Ovary (tissue), 9 donors: ENCODE results near the gene CYP2D6. TPM values are rescaled to one million over a fixed set of nuclear protein-coding genes. Genes with fewer than 3 reads are reported as not detected.
"Not testable (repeated sequence)": the region's sequence is repeated elsewhere in the genome, so short reads cannot be mapped to it uniquely, and the experiment has no call there.

Source experiments
- DNase-seq, 5 donors: peaks; one replicate each; pipeline ENCODE4 v3.0.0-alpha.2; 2019 to 2020
- H3K27ac ChIP-seq, 2 donors: fragments of 200-600 bp; one replicate each; pipeline versions ENCODE4 v1.5.1 to v1.8.0; 2019 to 2022
- H3K27me3 ChIP-seq: fragments of 200-600 bp; one replicate; pipeline ENCODE4 v1.8.0; 2022
- H3K36me3 ChIP-seq: fragments of 200-600 bp; sonication (generic); one replicate; pipeline ENCODE4 v1.5.1; 2019
- H3K4me1 ChIP-seq: one replicate; pipeline ENCODE4 v1.8.1; 2013; ENCODE audit warnings: mild to moderate bottlenecking, moderate library complexity; ENCODE audit not compliant: insufficient read depth
- H3K4me3 ChIP-seq: fragments of 200-600 bp; sonication (generic); one replicate; pipeline ENCODE4 v1.5.1; 2017
- H3K9me3 ChIP-seq, 2 donors: fragments of 200-600 bp in 1 of 2; sonication (generic) in 1 of 2; one replicate each; pipeline versions ENCODE4 v1.5.1 to v1.8.1; 2013 to 2019; ENCODE audit warnings: mild to moderate bottlenecking in 1 of 2, moderate library complexity in 1 of 2
- CTCF ChIP-seq, 3 donors: fragments of 450-650 bp in 2 of 3; fragments of 200-600 bp in 1 of 3; IDR thresholded peaks; one replicate each; pipeline versions ENCODE4 v1.5.1 to v1.8.0; 2016 to 2022; ENCODE audit warnings: antibody characterized with exemption in 3 of 3, mild to moderate bottlenecking in 1 of 3
- EP300 ChIP-seq: sonication (generic); formaldehyde crosslinking; IDR thresholded peaks from one replicate; pipeline ENCODE4 v1.6.1; 2017; ENCODE audit warnings: antibody characterized with exemption
- POLR2A ChIP-seq: fragments of 450-650 bp; IDR thresholded peaks from one replicate; pipeline ENCODE4 v1.6.1; 2017; ENCODE audit warnings: antibody characterized with exemption, mild to moderate bottlenecking, moderate library complexity
- WGBS, 3 donors: extraction: QIAGEN DNeasy Blood & Tissue Kit in 1 of 3; methylation state at CpG; one replicate each; pipeline versions ENCODE4 v1.1.5 to v1.1.7; 2013 to 2017; 5-methylcytosine and 5-hydroxymethylcytosine counted together
- intact Hi-C, 4 donors: fragments of 100-400 bp; cut with DNase I; formaldehyde crosslinking; loops; one replicate each; pipeline versions ENCODE4 v1.11.0 to v1.15.1; 2022 to 2023
- polyA plus RNA-seq, 2 donors: library from polyadenylated mRNA; stranded (reverse); fragments of 200-250 nt in 1 of 2; fragments of 350-450 nt in 1 of 2; fragmentation: Illumina TruSeq in 1 of 2; extraction: RNeasy Lipid Tissue Mini Kit (QIAGEN cat#74804) in 1 of 2; gene quantifications; one replicate each; pipeline ENCODE4 v1.2.3, GENCODE V29; 2013 to 2014
- total RNA-seq, 7 donors: library from RNA; depleted of rRNA in 2 of 7; stranded (reverse); fragments of >200 nt in 2 of 7; fragmentation: NEBNext Ultra II Directional in 3 of 7; extraction: Animal tissue kit (Norgen Biotek cat#: 25700) in 3 of 7; gene quantifications; one replicate each; pipeline versions ENCODE4 v1.1.0 to v1.2.4, GENCODE V29; 2016 to 2023
- donor health status: DM: no; HTN: no; CAD: no; lungs with moderate emphysema.
- donor health status: DM: no; HTN: no; CAD: no.
- donor health status: Bipolar disorder and iron deficiency.
- donor health status: DM: yes; HTN: yes; CAD: no.
- donor health status: DM: no; HTN: no; CAD: no.
- donor health status: DM: yes; HTN: yes; CAD: no.

Gene CYP2D6
- total and polyA plus RNA-seq, 9 donors: 0.28 to 2.0 (median 0.97) TPM

- WGBS, 3 donors: 61 to 69% (median 68%) methylated on average over 43 of the region's 43 CpGs
- Histone ChIP-seq H3K36me3 (no peaks in the 10 kb centered on the region), H3K27ac (no peak overlapping the region), H3K4me1 (no peaks in the 10 kb centered on the region), H3K4me3 (no peak overlapping the region), H3K27me3 (no peaks in the 10 kb centered on the region), H3K9me3 (no peaks in the 10 kb centered on the region)
- no peak for TF ChIP-seq CTCF (IDR thresholded peaks at IDR 0.05)
- no peak for TF ChIP-seq POLR2A
- TF ChIP-seq EP300: no peak
- DNase-seq: no peak
- intact Hi-C loops: no loop called here
These were observed 21.5 kb upstream of the CYP2D6 start for GRCh38 chr22:42151924-42152635.

GRCh38 chr22:42150727-42151590 is 20.3 kb upstream of the CYP2D6 start:
- H3K9me3 ChIP-seq: no peaks in the 10 kb centered on the region
- no peaks in the 10 kb centered on the region for H3K27me3 ChIP-seq
- 91 to 95% (median 94%) methylated on average over 25 to 27 of the region's 27 CpGs for WGBS, 3 donors
- no peak overlapping the region for H3K4me3 ChIP-seq
- TF ChIP-seq POLR2A (no peak), EP300 (no peak), CTCF (IDR thresholded peaks at IDR 0.05) (no peak)
- no peak for DNase-seq
- H3K4me1 ChIP-seq: no peaks in the 10 kb centered on the region
- H3K27ac ChIP-seq: no peak overlapping the region
- intact Hi-C loops: no loop called here
- no peaks in the 10 kb centered on the region for H3K36me3 ChIP-seq

GRCh38 chr22:42149798-42150197 is 19.2 kb upstream of the CYP2D6 start:
- DNase-seq, H3K4me1 ChIP-seq, H3K9me3 ChIP-seq, H3K27ac ChIP-seq, H3K27me3 ChIP-seq, intact Hi-C loops, H3K4me3 ChIP-seq, H3K36me3 ChIP-seq: not testable (repeated sequence)
- 85 to 93% (median 90%) methylated on average over 10 to 16 of the region's 16 CpGs for WGBS, 3 donors

GRCh38 chr22:42145175-42145574 is 14.6 kb upstream of the CYP2D6 start:
- intact Hi-C loops: no loop called here
- H3K9me3 ChIP-seq: no peaks in the 10 kb centered on the region
- TF ChIP-seq POLR2A: no peak
- TF ChIP-seq EP300: no peak
- TF ChIP-seq CTCF (IDR thresholded peaks at IDR 0.05): no peak
- H3K36me3 ChIP-seq: no peaks in the 10 kb centered on the region
- no peak overlapping the region for H3K27ac ChIP-seq
- no peaks in the 10 kb centered on the region for H3K4me1 ChIP-seq
- no peak overlapping the region for H3K4me3 ChIP-seq
- no peak for DNase-seq
- 54 to 70% (median 55%) methylated on average over 5 to 6 of the region's 6 CpGs for WGBS, 3 donors
- H3K27me3 ChIP-seq: no peaks in the 10 kb centered on the region

- 92 to 94% (median 92%) methylated on average over 13 to 15 of the region's 20 CpGs for WGBS, 3 donors
These were observed 13.5 kb upstream of the CYP2D6 start for GRCh38 chr22:42143859-42144822.

More at GRCh38 chr22:42143859-42144822, 13.5 kb upstream of the CYP2D6 start:
- H3K27me3 ChIP-seq, H3K4me3 ChIP-seq, H3K4me1 ChIP-seq, H3K27ac ChIP-seq, H3K9me3 ChIP-seq, intact Hi-C loops, DNase-seq, H3K36me3 ChIP-seq: not testable (repeated sequence)
